ENCODE data around the gene P2RY13.

The P2RY13 gene

GRCh38 chr3:151293127-151293526 lies 36.2 kb downstream of the P2RY13 start:
- no peak for DNase-seq

GRCh38 chr3:151290673-151291072 lies 38.7 kb downstream of the P2RY13 start:
- DNase-seq, result no peak

- DNase-seq, result no peak
Measured at GRCh38 chr3:151289445-151289844, 39.9 kb downstream of the P2RY13 start.

GRCh38 chr3:151285940-151286339 lies 43.4 kb downstream of the P2RY13 start:
- no peak for DNase-seq

GRCh38 chr3:151283907-151284461 lies 45.4 kb downstream of the P2RY13 start:
- no peak for DNase-seq

- no peak for DNase-seq
Measured at GRCh38 chr3:151283387-151283786, 46.0 kb downstream of the P2RY13 start.

- DNase-seq, result peak in 2 of 56 donors; percentile 24 to 31
Measured at GRCh38 chr3:151282921-151283320, 46.4 kb downstream of the P2RY13 start.

GRCh38 chr3:151281671-151282324 lies 47.6 kb downstream of the P2RY13 start:
- no peak for DNase-seq

- no peak for DNase-seq
Measured at GRCh38 chr3:151278230-151278629, 51.1 kb downstream of the P2RY13 start, which contains the start of gene P2RY14. Gene P2RY14 (minus strand): TSS chr3:151278542. CDS start chr3:151214316, 64,226 bp downstream.

- DNase-seq, result no peak
Measured at GRCh38 chr3:151276687-151277042, 52.7 kb downstream of the P2RY13 start.

All from amygdala (tissue), 56 donors.